Measurements from ENCODE around the gene GTPBP6.
"Not testable (repeated sequence)": the region's sequence is repeated elsewhere in the genome, so short reads cannot be mapped to it uniquely, and the experiment has no call there.

The GTPBP6 gene

GRCh38 chrX:352181-352580, 33.6 kb upstream of the GTPBP6 start:
- Histone ChIP-seq H3K9me3 (ENCODE audit: low read length) (no peaks in the 10 kb centered on the region), H3K27me3 (ENCODE audit: insufficient read depth, low read length) (no peaks in the 10 kb centered on the region), H2AFZ (ENCODE audit: low read length) (no peak overlapping the region), H3K27ac (ENCODE audit: low read depth, low read length, poor library complexity, severe bottlenecking) (no peak overlapping the region), H3K9ac (ENCODE audit: low read length) (no peak overlapping the region), H3K9me2 (ENCODE audit: low read depth, low read length) (no peaks in the 10 kb centered on the region), H3K79me2 (ENCODE audit: insufficient read depth, low read length) (peaks cover 23% of the 10 kb centered on the region), H4K20me1 (ENCODE audit: insufficient read depth, low read length) (no peaks in the 10 kb centered on the region), H3K4me3 (ENCODE audit: low read depth, low read length, poor library complexity, severe bottlenecking) (no peak overlapping the region), H3K4me1 (ENCODE audit: insufficient read depth, low read length, severe bottlenecking) (peaks cover 29% of the 10 kb centered on the region), H3K4me2 (ENCODE audit: low read length) (no peak overlapping the region), H3F3A (ENCODE audit: insufficient read depth, low read length) (no peaks in the 10 kb centered on the region), H3K36me3 (ENCODE audit: insufficient read depth, low read length) (peaks cover 91% of the 10 kb centered on the region)
- TF ChIP-seq CTCF (IDR thresholded peaks at IDR 0.05; ENCODE audit: low read length) (no peak), EZH2 (IDR thresholded peaks at IDR 0.05; ENCODE audit: borderline replicate concordance, low read length) (no peak)

- H3K9ac ChIP-seq (ENCODE audit: low read length): no peak overlapping the region
- no peak overlapping the region for H2AFZ ChIP-seq (ENCODE audit: low read length)
- no peaks in the 10 kb centered on the region for H3K27me3 ChIP-seq (ENCODE audit: insufficient read depth, low read length)
- peaks cover 18% of the 10 kb centered on the region for H3K79me2 ChIP-seq (ENCODE audit: insufficient read depth, low read length)
- no peak overlapping the region for H3K4me2 ChIP-seq (ENCODE audit: low read length)
- no peak overlapping the region for H3K27ac ChIP-seq (ENCODE audit: low read depth, low read length, poor library complexity, severe bottlenecking)
- TF ChIP-seq EZH2 (IDR thresholded peaks at IDR 0.05; ENCODE audit: borderline replicate concordance, low read length): no peak
- TF ChIP-seq CTCF (IDR thresholded peaks at IDR 0.05; ENCODE audit: low read length): no peak
- H4K20me1 ChIP-seq (ENCODE audit: insufficient read depth, low read length): no peaks in the 10 kb centered on the region
- peaks cover 91% of the 10 kb centered on the region for H3K36me3 ChIP-seq (ENCODE audit: insufficient read depth, low read length)
- no peaks in the 10 kb centered on the region for H3F3A ChIP-seq (ENCODE audit: insufficient read depth, low read length)
- H3K9me3 ChIP-seq (ENCODE audit: low read length): no peaks in the 10 kb centered on the region
- H3K9me2 ChIP-seq (ENCODE audit: low read depth, low read length): no peaks in the 10 kb centered on the region
- peaks cover 24% of the 10 kb centered on the region for H3K4me1 ChIP-seq (ENCODE audit: insufficient read depth, low read length, severe bottlenecking)
- H3K4me3 ChIP-seq (ENCODE audit: low read depth, low read length, poor library complexity, severe bottlenecking): no peak overlapping the region
Measured at GRCh38 chrX:351736-352135, 33.1 kb upstream of the GTPBP6 start.

- peaks cover 91% of the 10 kb centered on the region for H3K36me3 ChIP-seq (ENCODE audit: insufficient read depth, low read length)
- H4K20me1 ChIP-seq (ENCODE audit: insufficient read depth, low read length): not testable (repeated sequence)
Measured at GRCh38 chrX:351324-351641, 32.7 kb upstream of the GTPBP6 start.

GRCh38 chrX:350534-351323, 32.1 kb upstream of the GTPBP6 start:
- peaks cover 14% of the 10 kb centered on the region for H3K79me2 ChIP-seq (ENCODE audit: insufficient read depth, low read length)
- no peaks in the 10 kb centered on the region for H3K27me3 ChIP-seq (ENCODE audit: insufficient read depth, low read length)
- H4K20me1 ChIP-seq (ENCODE audit: insufficient read depth, low read length): no peaks in the 10 kb centered on the region
- peaks cover 89% of the 10 kb centered on the region for H3K36me3 ChIP-seq (ENCODE audit: insufficient read depth, low read length)
- H3K4me3 ChIP-seq (ENCODE audit: low read depth, low read length, poor library complexity, severe bottlenecking): no peak overlapping the region
- H3K4me2 ChIP-seq (ENCODE audit: low read length): no peak overlapping the region
- H3K4me1 ChIP-seq (ENCODE audit: insufficient read depth, low read length, severe bottlenecking): peaks cover 14% of the 10 kb centered on the region
- H3F3A ChIP-seq (ENCODE audit: insufficient read depth, low read length): no peaks in the 10 kb centered on the region
- H2AFZ ChIP-seq (ENCODE audit: low read length): no peak overlapping the region
- H3K9ac ChIP-seq (ENCODE audit: low read length): no peak overlapping the region
- TF ChIP-seq CTCF (IDR thresholded peaks at IDR 0.05; ENCODE audit: low read length) (0 out of 2 replicates have a peak, but pooled peaks have one; percentile 6), EZH2 (IDR thresholded peaks at IDR 0.05; ENCODE audit: borderline replicate concordance, low read length) (no peak)
- H3K9me2 ChIP-seq (ENCODE audit: low read depth, low read length): no peaks in the 10 kb centered on the region
- no peaks in the 10 kb centered on the region for H3K9me3 ChIP-seq (ENCODE audit: low read length)
- no peak overlapping the region for H3K27ac ChIP-seq (ENCODE audit: low read depth, low read length, poor library complexity, severe bottlenecking)

More at GRCh38 chrX:351324-351641, 32.7 kb upstream of the GTPBP6 start:
- peaks cover 17% of the 10 kb centered on the region for H3K79me2 ChIP-seq (ENCODE audit: insufficient read depth, low read length)
- not testable (repeated sequence) for H3K9me3 ChIP-seq (ENCODE audit: low read length); H2AFZ ChIP-seq (ENCODE audit: low read length); H3K4me3 ChIP-seq (ENCODE audit: low read depth, low read length, poor library complexity, severe bottlenecking); H3K27ac ChIP-seq (ENCODE audit: low read depth, low read length, poor library complexity, severe bottlenecking); H3K9me2 ChIP-seq (ENCODE audit: low read depth, low read length); H3K9ac ChIP-seq (ENCODE audit: low read length); H3K27me3 ChIP-seq (ENCODE audit: insufficient read depth, low read length); H3F3A ChIP-seq (ENCODE audit: insufficient read depth, low read length); H3K4me2 ChIP-seq (ENCODE audit: low read length)
- H3K4me1 ChIP-seq (ENCODE audit: insufficient read depth, low read length, severe bottlenecking): peaks cover 20% of the 10 kb centered on the region

Measured in OCI-LY1 (cell line).